Osteoblast (primary cell): Measurements from ENCODE around the gene TNC. TPM values are rescaled to one million over a fixed set of nuclear protein-coding genes. Genes with fewer than 3 reads are reported as not detected.

Source experiments
- DNase-seq: peaks from one replicate; pipeline ENCODE4 v3.0.0; 2011; ENCODE audit warnings: low spot score, mixed read lengths; ENCODE audit not compliant: insufficient read length; ENCODE audit errors: missing footprints
- H2AFZ ChIP-seq: 2 replicates; pipeline ENCODE4 v1.6.0; 2011; ENCODE audit warnings: mild to moderate bottlenecking, low read length
- H3K27ac ChIP-seq: 2 replicates; pipeline ENCODE4 v1.5.1; 2011; ENCODE audit warnings: mild to moderate bottlenecking, low read depth, low read length, moderate library complexity
- H3K27me3 ChIP-seq: 2 replicates; pipeline ENCODE4 v1.6.0; 2012; ENCODE audit warnings: mild to moderate bottlenecking, control low read depth, inconsistent platforms, low read length, moderate library complexity; ENCODE audit not compliant: insufficient read depth
- H3K36me3 ChIP-seq: 2 replicates; pipeline ENCODE4 v1.5.1; 2011; ENCODE audit warnings: mild to moderate bottlenecking, low read length, control low read depth, moderate library complexity; ENCODE audit not compliant: insufficient read depth
- H3K4me1 ChIP-seq: 2 replicates; pipeline ENCODE4 v1.5.1; 2011; ENCODE audit warnings: mild to moderate bottlenecking, low read length, control low read depth, moderate library complexity; ENCODE audit not compliant: insufficient read depth
- H3K4me2 ChIP-seq: 2 replicates; pipeline ENCODE4 v1.6.0; 2011; ENCODE audit warnings: mild to moderate bottlenecking, low read length; ENCODE audit not compliant: insufficient read depth
- H3K4me3 ChIP-seq: fragments of 200-600 bp; sonication (generic); 3 replicates; pipeline ENCODE4 v1.5.1; 2012; ENCODE audit warnings: mild to moderate bottlenecking, low read length, inconsistent platforms; ENCODE audit not compliant: insufficient read depth
- H3K79me2 ChIP-seq: 2 replicates; pipeline ENCODE4 v1.6.0; 2012; ENCODE audit warnings: mild to moderate bottlenecking, low read length, control low read depth, inconsistent platforms; ENCODE audit not compliant: insufficient read depth
- H3K9me3 ChIP-seq: 2 replicates; pipeline ENCODE4 v1.5.1; 2011; ENCODE audit warnings: low read depth, low read length, control low read depth
- H4K20me1 ChIP-seq: 2 replicates; pipeline ENCODE4 v1.6.0; 2012; ENCODE audit warnings: mild to moderate bottlenecking, low read length, control low read depth; ENCODE audit not compliant: insufficient read depth
- total RNA-seq: library from RNA; depleted of rRNA; stranded (reverse); fragments of >200 nt; gene quantifications from 2 replicates; pipeline ENCODE4 v1.2.3, GENCODE V29; 2012
- TF ChIP-seq, protein P1 (sequence below): IDR thresholded peaks from 2 replicates; pipeline ENCODE4 v1.5.1; 2011; ENCODE audit warnings: mild to moderate bottlenecking, low read depth, low read length, moderate library complexity; ENCODE audit errors: extremely low read depth

Gene TNC
- total RNA-seq, 1 donor = 611 TPM

DNA sequence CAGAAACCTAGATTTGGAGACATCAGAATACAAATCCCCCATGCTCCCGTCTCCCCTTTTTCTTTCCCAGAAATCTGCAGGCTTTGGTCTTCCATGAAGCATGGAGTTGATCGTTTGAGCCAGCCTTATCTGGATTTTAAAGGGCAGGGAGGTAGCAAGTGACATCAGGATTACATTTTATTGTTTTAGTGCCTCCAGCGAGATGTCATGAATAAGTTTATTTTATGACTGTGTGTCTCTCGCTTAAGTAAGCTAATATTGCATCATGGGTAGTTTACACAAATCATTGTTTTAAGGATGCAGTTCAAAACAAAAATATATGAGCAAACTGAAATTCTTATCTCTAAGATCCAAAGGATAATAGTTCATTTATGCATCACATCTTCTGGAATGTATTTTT, 136.9 kb downstream of the TNC start:
- DNase-seq = peak; percentile 30
- peaks cover 51% of the 10 kb centered on the region for H3K27me3 ChIP-seq
- no peak overlapping the region for H3K27ac ChIP-seq
- TF ChIP-seq, protein P1, sequence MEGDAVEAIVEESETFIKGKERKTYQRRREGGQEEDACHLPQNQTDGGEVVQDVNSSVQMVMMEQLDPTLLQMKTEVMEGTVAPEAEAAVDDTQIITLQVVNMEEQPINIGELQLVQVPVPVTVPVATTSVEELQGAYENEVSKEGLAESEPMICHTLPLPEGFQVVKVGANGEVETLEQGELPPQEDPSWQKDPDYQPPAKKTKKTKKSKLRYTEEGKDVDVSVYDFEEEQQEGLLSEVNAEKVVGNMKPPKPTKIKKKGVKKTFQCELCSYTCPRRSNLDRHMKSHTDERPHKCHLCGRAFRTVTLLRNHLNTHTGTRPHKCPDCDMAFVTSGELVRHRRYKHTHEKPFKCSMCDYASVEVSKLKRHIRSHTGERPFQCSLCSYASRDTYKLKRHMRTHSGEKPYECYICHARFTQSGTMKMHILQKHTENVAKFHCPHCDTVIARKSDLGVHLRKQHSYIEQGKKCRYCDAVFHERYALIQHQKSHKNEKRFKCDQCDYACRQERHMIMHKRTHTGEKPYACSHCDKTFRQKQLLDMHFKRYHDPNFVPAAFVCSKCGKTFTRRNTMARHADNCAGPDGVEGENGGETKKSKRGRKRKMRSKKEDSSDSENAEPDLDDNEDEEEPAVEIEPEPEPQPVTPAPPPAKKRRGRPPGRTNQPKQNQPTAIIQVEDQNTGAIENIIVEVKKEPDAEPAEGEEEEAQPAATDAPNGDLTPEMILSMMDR = no peak
- no peak overlapping the region for H3K4me3 ChIP-seq
- peaks cover 7% of the 10 kb centered on the region for H3K4me1 ChIP-seq
- no peaks in the 10 kb centered on the region for H3K79me2 ChIP-seq
- H2AFZ ChIP-seq = no peak overlapping the region
- no peaks in the 10 kb centered on the region for H4K20me1 ChIP-seq
- H3K4me2 ChIP-seq = no peak overlapping the region
- H3K9me3 ChIP-seq = no peaks in the 10 kb centered on the region
- no peaks in the 10 kb centered on the region for H3K36me3 ChIP-seq

DNA sequence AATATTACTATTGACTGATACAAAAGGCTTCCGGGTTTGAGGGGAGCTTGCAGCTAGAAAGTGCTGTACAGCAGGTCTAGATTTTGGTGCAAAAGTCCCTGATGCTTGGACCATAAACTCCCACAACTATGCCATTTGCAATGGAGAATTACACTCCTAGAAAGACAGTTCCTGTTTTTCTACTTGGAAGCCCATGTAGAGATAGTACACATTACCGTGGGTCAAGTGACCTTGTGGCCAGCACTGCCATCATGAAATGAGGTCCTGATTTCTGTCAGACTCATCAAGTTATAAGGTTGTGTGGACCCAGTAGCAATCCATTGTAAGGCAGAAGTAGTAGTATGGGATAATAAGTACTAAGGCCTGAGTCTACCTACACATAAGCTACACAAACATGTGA, 144.7 kb downstream of the TNC start:
- no peak for DNase-seq
- TF ChIP-seq, protein P1 = no peak
- H3K36me3 ChIP-seq = no peaks in the 10 kb centered on the region
- H3K4me1 ChIP-seq = peaks cover 8% of the 10 kb centered on the region
- peaks cover 18% of the 10 kb centered on the region for H3K27me3 ChIP-seq
- H3K4me3 ChIP-seq = no peak overlapping the region
- H3K27ac ChIP-seq = no peak overlapping the region
- H3K9me3 ChIP-seq = no peaks in the 10 kb centered on the region
- no peak overlapping the region for H2AFZ ChIP-seq
- H3K79me2 ChIP-seq = no peaks in the 10 kb centered on the region
- no peak overlapping the region for H3K4me2 ChIP-seq
- H4K20me1 ChIP-seq = no peaks in the 10 kb centered on the region

- no peak overlapping the region for H3K4me3 ChIP-seq
- H3K27me3 ChIP-seq = peaks cover 12% of the 10 kb centered on the region
- H3K79me2 ChIP-seq = no peaks in the 10 kb centered on the region
- no peak overlapping the region for H3K27ac ChIP-seq
- H3K9me3 ChIP-seq = no peaks in the 10 kb centered on the region
- no peaks in the 10 kb centered on the region for H3K36me3 ChIP-seq
- peaks cover 8% of the 10 kb centered on the region for H3K4me1 ChIP-seq
- TF ChIP-seq, protein P1 = no peak
- no peak overlapping the region for H2AFZ ChIP-seq
- H3K4me2 ChIP-seq = no peak overlapping the region
- no peaks in the 10 kb centered on the region for H4K20me1 ChIP-seq
- DNase-seq = no peak
Measured at GRCh38 chr9:114972510-114973136, 145.3 kb downstream of the TNC start.

Other genes with a start within 250 kb of the TNC start
- not detected in 2 replicates for gene TNFSF8, start 187.6 kb downstream of the TNC start, total RNA-seq